Peyer's patch (tissue), 4 donors: ENCODE measurements around the gene CCDC9B.

Experiments used
- POLR2A ChIP-seq, 2 donors: fragments of 450-650 bp; IDR thresholded peaks; one replicate each; pipeline ENCODE4 v1.5.1; 2017; ENCODE audit warnings: antibody characterized with exemption in 2 of 2, mild to moderate bottlenecking in 2 of 2, moderate library complexity in 2 of 2
- TF ChIP-seq, protein P1 (sequence below), 6 experiments: fragments of 450-650 bp in 4 of 6; fragments of 200-600 bp in 2 of 6; sonication (generic) in 1 of 6; IDR thresholded peaks; one replicate each; pipeline ENCODE4 v1.5.1; 2017 to 2019; ENCODE audit warnings: antibody characterized with exemption in 6 of 6, mild to moderate bottlenecking in 3 of 6, moderate library complexity in 1 of 6

DNA sequence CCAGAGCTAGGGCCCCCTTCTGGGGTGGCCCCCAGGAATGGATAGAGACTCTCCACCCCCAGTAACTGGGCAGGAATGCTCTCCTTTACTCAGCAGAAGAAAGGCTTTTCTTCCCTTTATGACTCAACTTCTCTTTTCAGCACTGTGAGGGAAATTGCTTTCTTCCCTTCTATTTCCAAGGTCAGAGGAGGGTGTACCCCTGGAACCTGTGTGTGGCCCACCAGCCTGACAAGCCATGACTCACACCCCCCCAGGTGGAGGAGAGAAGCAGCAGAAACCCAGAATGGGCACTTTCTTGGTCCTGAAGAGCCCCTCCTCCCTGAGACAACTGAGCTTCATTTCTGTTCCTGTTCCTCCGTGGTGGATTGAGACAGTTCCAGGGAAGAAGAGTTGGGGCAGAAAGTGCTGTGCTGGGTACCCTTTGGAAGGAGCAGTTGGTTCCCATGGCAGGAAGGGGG lies 55.2 kb downstream of the CCDC9B start:
- TF ChIP-seq, protein P1, sequence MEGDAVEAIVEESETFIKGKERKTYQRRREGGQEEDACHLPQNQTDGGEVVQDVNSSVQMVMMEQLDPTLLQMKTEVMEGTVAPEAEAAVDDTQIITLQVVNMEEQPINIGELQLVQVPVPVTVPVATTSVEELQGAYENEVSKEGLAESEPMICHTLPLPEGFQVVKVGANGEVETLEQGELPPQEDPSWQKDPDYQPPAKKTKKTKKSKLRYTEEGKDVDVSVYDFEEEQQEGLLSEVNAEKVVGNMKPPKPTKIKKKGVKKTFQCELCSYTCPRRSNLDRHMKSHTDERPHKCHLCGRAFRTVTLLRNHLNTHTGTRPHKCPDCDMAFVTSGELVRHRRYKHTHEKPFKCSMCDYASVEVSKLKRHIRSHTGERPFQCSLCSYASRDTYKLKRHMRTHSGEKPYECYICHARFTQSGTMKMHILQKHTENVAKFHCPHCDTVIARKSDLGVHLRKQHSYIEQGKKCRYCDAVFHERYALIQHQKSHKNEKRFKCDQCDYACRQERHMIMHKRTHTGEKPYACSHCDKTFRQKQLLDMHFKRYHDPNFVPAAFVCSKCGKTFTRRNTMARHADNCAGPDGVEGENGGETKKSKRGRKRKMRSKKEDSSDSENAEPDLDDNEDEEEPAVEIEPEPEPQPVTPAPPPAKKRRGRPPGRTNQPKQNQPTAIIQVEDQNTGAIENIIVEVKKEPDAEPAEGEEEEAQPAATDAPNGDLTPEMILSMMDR (IDR thresholded peaks at IDR 0.05), result no peak
- no peak for TF ChIP-seq POLR2A (IDR thresholded peaks at IDR 0.05)
